ENCODE results near the gene DCTN4. TPM values are rescaled to one million over a fixed set of nuclear protein-coding genes. Genes with fewer than 3 reads are reported as not detected.

The DCTN4 gene
- total RNA-seq, 2 experiments from 2014 or later, result 38.7 to 45.6 TPM

DNA sequence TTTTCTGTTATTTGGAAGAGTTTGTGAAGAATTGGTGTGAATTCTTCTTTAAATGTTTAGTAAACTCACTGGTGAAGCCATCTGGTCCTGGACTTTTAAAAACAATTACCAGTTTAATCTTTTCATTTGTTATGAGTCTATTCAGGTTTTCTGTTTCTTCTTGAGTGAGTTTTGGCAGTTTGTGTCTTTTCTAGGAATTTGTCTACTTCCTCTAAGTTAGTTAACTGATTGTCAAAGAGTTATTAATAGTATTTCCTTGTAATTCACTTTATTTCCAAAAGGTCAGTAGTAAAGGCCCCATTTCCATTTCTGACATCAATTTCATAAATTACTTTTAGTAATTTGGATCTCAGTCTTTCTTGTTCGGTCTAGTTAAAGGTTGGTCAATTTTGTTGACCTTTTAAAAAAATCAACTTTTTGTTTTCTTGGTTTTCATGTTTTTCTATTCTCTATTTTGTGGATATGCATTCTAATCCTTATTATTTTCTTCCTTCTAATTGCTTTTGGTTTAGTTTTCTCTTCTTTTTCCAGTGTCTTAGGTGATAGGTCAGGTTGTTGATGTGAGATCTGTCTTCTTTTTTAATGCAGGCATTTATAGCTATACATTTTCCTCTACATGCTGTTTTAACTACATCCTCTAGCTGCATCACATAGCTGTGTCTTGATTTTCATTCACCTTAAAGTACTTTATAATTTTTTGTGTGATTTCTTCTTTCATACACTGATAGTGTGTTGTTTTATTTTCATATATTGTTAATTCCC lies 12.4 kb upstream of the DCTN4 start:
- no peak for DNase-seq
- Mint-ChIP-seq H3K4me3 (no peak overlapping the region), H3K27ac (no peak overlapping the region), H3K4me1 (peaks cover 21% of the 10 kb centered on the region), H3K36me3 (ENCODE audit: low read depth) (peaks cover 16% of the 10 kb centered on the region), H3K9me3 (peaks cover 8% of the 10 kb centered on the region), H3K27me3 (peaks cover 2% of the 10 kb centered on the region)
- ChIA-PET POLR2A (no interaction called here), CTCF (interaction anchor here (1.0 kb wide), 2 partner anchors 8 to 10 kb away, joined by 3 to 5 read pairs; partner anchors contain the start of gene SMIM3)

GRCh38 chr5:150766251-150766650 lies 7.4 kb upstream of the DCTN4 start:
- peaks cover 21% of the 10 kb centered on the region for H3K4me1 Mint-ChIP-seq
- no peak overlapping the region for H3K27ac Mint-ChIP-seq
- H3K4me3 Mint-ChIP-seq, result no peak overlapping the region
- no peak for DNase-seq
- no peaks in the 10 kb centered on the region for H3K27me3 Mint-ChIP-seq
- ChIA-PET CTCF (interaction anchor here (1.6 to 3.0 kb wide), 2 partner anchors 11 to 13 kb away, joined by 3 to 13 read pairs; partner anchors contain the start of gene SMIM3), POLR2A (no interaction called here)
- peaks cover 8% of the 10 kb centered on the region for H3K9me3 Mint-ChIP-seq
- peaks cover 9% of the 10 kb centered on the region for H3K36me3 Mint-ChIP-seq (ENCODE audit: low read depth)

DNA sequence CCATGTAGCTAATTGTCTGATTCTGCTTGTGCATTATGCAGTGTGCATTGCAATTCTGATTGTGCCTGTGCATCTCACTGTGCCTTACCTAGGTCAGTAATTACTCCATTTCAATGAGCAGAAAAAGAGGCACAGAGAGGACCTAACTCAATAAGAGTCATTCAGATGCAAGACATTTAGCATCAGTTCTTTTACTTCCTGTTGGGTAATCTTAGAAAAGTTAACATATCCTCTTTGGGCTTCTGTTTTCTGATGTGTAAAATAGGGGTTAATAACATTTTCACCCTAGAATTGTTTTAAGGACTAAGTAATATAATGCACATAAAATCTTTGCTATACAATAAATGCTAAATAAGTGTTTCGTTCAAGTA lies 7.0 kb upstream of the DCTN4 start:
- CTCF ChIA-PET, result interaction anchor here (1.6 to 3.0 kb wide), 2 partner anchors 11 to 13 kb away, joined by 3 to 13 read pairs; partner anchors contain the start of gene SMIM3
- H3K27ac Mint-ChIP-seq, result no peak overlapping the region
- no peak overlapping the region for H3K4me3 Mint-ChIP-seq
- no peaks in the 10 kb centered on the region for H3K27me3 Mint-ChIP-seq
- H3K4me1 Mint-ChIP-seq, result peaks cover 16% of the 10 kb centered on the region
- peaks cover 6% of the 10 kb centered on the region for H3K9me3 Mint-ChIP-seq
- DNase-seq, result no peak
- peaks cover 6% of the 10 kb centered on the region for H3K36me3 Mint-ChIP-seq (ENCODE audit: low read depth)
- POLR2A ChIA-PET, result no interaction called here

DNA sequence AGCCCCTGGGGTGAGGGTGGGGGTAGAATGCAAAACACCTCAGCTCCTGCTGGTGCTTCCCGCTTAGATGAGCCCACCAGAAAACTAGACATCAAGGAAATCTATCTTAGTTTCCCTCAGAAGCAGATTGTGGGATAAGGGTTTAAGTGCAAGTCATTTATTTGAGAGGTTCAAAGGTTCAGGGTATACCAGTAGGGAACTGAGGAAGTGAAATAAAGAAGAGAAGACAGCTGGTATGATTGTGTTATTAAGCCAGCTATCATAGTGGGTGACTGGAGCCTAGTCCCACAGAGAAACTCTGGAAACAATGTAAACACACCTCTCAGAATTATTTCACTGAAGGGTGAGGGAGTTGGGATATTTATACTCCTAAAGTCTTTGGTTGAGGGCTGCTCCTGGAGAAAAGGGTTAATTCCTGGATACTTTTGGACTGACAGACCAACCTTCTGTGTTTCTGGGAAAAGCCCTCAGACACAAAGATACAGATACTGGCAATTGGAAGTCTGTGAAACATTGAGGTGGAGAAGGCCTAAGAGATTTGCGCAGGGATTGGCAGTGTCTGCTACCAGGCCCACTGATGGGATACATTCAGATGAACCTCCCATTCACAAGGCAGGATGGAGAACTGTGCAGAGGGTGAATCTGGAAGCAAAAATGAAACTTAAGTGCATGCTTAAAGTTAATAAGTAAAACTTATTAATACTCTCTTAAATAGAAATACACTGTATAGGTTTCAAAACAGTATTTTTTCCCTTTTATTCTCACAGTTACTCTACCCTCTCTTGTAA lies 6.4 kb upstream of the DCTN4 start:
- CTCF ChIA-PET, result interaction anchor here (0.6 to 3.0 kb wide), 4 partner anchors 12 to 487 kb away, joined by 3 to 13 read pairs (median 4); partner anchors contain the start of genes RBM22 and SMIM3
- no peaks in the 10 kb centered on the region for H3K27me3 Mint-ChIP-seq
- H3K4me1 Mint-ChIP-seq, result peaks cover 11% of the 10 kb centered on the region
- H3K36me3 Mint-ChIP-seq (ENCODE audit: low read depth), result peaks cover 3% of the 10 kb centered on the region
- POLR2A ChIA-PET, result no interaction called here
- no peak for DNase-seq
- no peak overlapping the region for H3K4me3 Mint-ChIP-seq
- H3K27ac Mint-ChIP-seq, result no peak overlapping the region
- peaks cover 6% of the 10 kb centered on the region for H3K9me3 Mint-ChIP-seq

DNA sequence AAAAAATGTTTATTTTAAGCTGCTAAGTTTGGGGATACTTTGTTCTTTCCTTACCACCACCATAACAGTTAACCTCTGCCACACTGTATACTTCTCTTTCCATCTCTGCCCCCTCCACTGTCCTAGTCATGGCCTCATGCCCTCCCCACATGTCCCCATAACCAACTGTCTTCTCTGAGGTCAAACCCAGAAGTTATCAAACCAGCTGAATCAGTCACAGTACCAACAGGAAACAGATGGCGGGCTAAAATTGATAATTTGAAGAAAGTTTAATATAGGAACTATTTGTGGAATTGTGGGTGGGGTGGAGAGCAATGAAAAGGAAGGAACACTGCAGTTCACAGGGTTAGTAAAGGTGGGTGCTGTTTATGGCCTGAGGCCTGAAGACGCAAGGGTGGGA lies 5.7 kb upstream of the DCTN4 start:
- ChIA-PET CTCF (interaction anchor here (0.6 to 3.0 kb wide), 5 partner anchors 14 to 488 kb away, joined by 3 to 13 read pairs (median 4); partner anchors contain the start of genes RBM22 and SMIM3), POLR2A (no interaction called here)
- H3K27ac Mint-ChIP-seq, result no peak overlapping the region
- peaks cover 11% of the 10 kb centered on the region for H3K4me1 Mint-ChIP-seq
- no peak for DNase-seq
- H3K9me3 Mint-ChIP-seq, result peaks cover 8% of the 10 kb centered on the region
- H3K27me3 Mint-ChIP-seq, result no peaks in the 10 kb centered on the region
- no peaks in the 10 kb centered on the region for H3K36me3 Mint-ChIP-seq (ENCODE audit: low read depth)
- H3K4me3 Mint-ChIP-seq, result no peak overlapping the region

DNA sequence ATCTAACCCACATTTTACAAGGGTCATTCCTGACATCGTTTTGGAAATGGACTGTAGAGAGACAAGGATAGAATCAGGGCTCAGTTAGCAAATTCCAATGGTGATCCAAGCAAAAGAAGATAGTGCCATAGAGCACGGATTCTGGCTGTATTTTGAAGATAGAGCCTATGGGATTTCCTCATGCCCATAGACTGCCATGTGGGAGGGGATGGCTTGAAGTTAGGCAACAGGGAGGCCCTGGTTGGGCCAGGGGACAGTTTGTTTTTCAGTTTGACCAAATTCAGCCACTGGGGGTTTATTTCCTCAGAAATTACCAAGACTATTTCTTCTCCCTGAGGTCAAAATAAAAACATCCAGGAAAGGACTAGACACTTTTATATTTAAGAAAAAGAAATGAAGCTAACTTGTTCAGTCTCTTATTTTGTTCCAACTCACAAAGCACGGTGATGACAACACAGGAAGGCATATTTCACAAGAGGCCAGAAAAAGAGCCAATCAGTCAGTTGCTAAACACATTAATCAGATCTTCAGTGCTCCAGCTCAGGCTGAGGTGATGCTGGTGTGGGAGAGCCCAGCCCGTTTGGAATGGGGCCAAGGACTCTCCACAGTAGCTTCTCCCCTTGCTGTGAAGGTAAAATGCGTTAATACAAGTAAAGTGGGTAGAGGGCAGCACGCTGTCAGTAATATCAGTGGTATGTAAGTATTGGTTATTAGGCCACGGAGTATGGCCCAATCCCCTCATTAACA lies 4.4 kb upstream of the DCTN4 start:
- Mint-ChIP-seq H3K27me3 (no peaks in the 10 kb centered on the region), H3K4me3 (no peak overlapping the region), H3K27ac (no peak overlapping the region), H3K9me3 (peaks cover 12% of the 10 kb centered on the region), H3K36me3 (ENCODE audit: low read depth) (no peaks in the 10 kb centered on the region), H3K4me1 (peaks cover 11% of the 10 kb centered on the region)
- ChIA-PET POLR2A (no interaction called here), CTCF (interaction anchor here (0.9 to 1.7 kb wide), 4 partner anchors 16 to 62 kb away, joined by 3 to 5 read pairs (median 4); partner anchors contain the start of genes RBM22 and SMIM3)
- no peak for DNase-seq

GRCh38 chr5:150762211-150762610 lies 3.4 kb upstream of the DCTN4 start:
- no peak overlapping the region for H3K4me3 Mint-ChIP-seq
- no peak overlapping the region for H3K27ac Mint-ChIP-seq
- peaks cover 13% of the 10 kb centered on the region for H3K4me1 Mint-ChIP-seq
- ChIA-PET POLR2A (no interaction called here), CTCF (interaction anchor here (1.1 kb wide), 1 partner anchor 59 kb away, joined by 3 read pairs; no protein-coding TSS in a partner anchor)
- no peaks in the 10 kb centered on the region for H3K27me3 Mint-ChIP-seq
- H3K36me3 Mint-ChIP-seq (ENCODE audit: low read depth), result peaks cover 2% of the 10 kb centered on the region
- peaks cover 12% of the 10 kb centered on the region for H3K9me3 Mint-ChIP-seq
- no peak for DNase-seq

DNA sequence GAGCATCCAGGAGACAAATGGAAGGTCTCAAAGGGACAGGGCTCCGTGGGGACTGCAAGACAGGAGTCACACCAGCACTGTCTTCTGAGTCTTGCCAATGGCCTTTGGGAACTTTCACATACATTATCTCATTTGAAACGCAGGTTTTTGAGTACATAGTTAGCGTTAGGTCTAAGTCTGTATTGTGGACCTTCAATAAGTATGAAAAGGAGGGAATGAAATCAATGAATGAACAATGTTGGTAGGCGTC lies 442 bp upstream of the DCTN4 start:
- ChIA-PET CTCF (interaction anchor here (0.6 to 1.3 kb wide), 2 partner anchors 9 to 309 kb away, joined by 3 read pairs; no protein-coding TSS in a partner anchor), POLR2A (interaction anchor here (0.9 kb wide), 1 partner anchor 59 kb away, joined by 3 read pairs; the partner anchor contains the start of gene RBM22)
- H3K4me3 Mint-ChIP-seq, result no peak overlapping the region
- H3K9me3 Mint-ChIP-seq, result peaks cover 6% of the 10 kb centered on the region
- no peak overlapping the region for H3K27ac Mint-ChIP-seq
- no peaks in the 10 kb centered on the region for H3K27me3 Mint-ChIP-seq
- no peak for DNase-seq
- H3K36me3 Mint-ChIP-seq (ENCODE audit: low read depth), result peaks cover 24% of the 10 kb centered on the region
- peaks cover 21% of the 10 kb centered on the region for H3K4me1 Mint-ChIP-seq

DNA sequence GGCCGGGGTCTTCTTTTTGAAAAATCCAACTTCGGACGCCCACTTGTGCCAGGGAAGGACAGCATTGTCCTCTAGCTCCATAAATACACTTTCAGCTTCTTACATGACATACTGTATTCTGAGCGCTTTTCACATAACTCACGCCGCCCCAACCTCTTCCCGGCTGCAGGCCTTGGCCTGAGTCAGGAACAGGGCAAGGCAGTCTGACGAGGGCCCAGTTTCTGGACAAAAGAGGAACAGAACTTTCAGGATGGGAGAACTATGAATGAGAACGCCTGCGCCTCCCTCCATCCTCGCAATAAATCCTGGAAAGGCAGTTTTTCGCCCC lies 650 bp downstream of the DCTN4 start:
- CTCF ChIA-PET, result interaction anchor here (0.9 to 1.6 kb wide), 5 partner anchors 21 to 371 kb away, joined by 3 to 4 read pairs (median 3); partner anchors contain the start of gene SMIM3

DNA sequence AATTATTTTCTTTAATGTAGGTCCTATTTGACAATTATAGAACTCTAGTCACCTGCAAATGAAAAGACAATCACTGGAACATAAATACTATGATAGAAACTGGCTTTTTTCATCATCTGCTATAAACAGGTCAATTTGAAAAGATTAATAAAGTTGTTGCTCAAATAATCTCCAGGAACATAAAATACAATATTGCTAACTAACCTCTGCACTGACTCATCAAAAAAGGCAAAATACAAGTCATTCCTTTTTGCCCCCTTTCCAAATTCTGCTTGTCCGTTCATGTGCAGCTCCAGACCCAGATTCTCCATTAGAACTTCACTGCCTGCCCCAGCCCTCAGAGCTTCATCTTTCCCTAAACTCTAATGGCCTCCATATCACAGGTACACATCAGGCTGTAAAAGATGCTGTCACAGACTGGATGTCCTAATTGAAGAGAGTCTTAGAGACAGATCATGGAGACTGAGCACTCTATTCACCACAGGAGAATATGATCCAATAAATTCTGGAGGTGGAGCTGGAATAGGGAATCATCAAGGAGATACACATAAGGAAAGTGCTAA lies 1.6 kb downstream of the DCTN4 start:
- peak overlapping the region; percentile 31 for H3K4me3 Mint-ChIP-seq
- DNase-seq, result no peak
- ChIA-PET POLR2A (no interaction called here), CTCF (interaction anchor here (0.7 to 1.6 kb wide), 5 partner anchors 22 to 372 kb away, joined by 3 to 4 read pairs (median 3); partner anchors contain the start of gene SMIM3)
- no peaks in the 10 kb centered on the region for H3K27me3 Mint-ChIP-seq
- peaks cover 6% of the 10 kb centered on the region for H3K9me3 Mint-ChIP-seq
- H3K27ac Mint-ChIP-seq, result peak overlapping the region; percentile 39
- peaks cover 40% of the 10 kb centered on the region for H3K36me3 Mint-ChIP-seq (ENCODE audit: low read depth)
- peaks cover 28% of the 10 kb centered on the region for H3K4me1 Mint-ChIP-seq

More for the DNA sequence above, 650 bp downstream of the DCTN4 start:
- Mint-ChIP-seq H3K27ac (no peak overlapping the region), H3K4me1 (peaks cover 28% of the 10 kb centered on the region), H3K27me3 (no peaks in the 10 kb centered on the region), H3K36me3 (ENCODE audit: low read depth) (peaks cover 34% of the 10 kb centered on the region), H3K9me3 (peaks cover 6% of the 10 kb centered on the region), H3K4me3 (no peak overlapping the region)
- POLR2A ChIA-PET, result interaction anchor here (1.1 kb wide), 1 partner anchor 26 kb away, joined by 3 read pairs; no protein-coding TSS in a partner anchor
- no peak for DNase-seq

GRCh38 chr5:150753863-150754262 lies 5.0 kb downstream of the DCTN4 start:
- DNase-seq, result no peak
- CTCF ChIA-PET, result interaction anchor here (1.3 to 2.3 kb wide), 4 partner anchors 13 to 53 kb away, joined by 3 to 5 read pairs (median 4); partner anchors contain the start of gene RBM22
- no peaks in the 10 kb centered on the region for H3K9me3 Mint-ChIP-seq
- POLR2A ChIA-PET, result no interaction called here
- peaks cover 41% of the 10 kb centered on the region for H3K4me1 Mint-ChIP-seq
- peaks cover 60% of the 10 kb centered on the region for H3K36me3 Mint-ChIP-seq (ENCODE audit: low read depth)
- no peak overlapping the region for H3K27ac Mint-ChIP-seq
- H3K4me3 Mint-ChIP-seq, result no peak overlapping the region
- no peaks in the 10 kb centered on the region for H3K27me3 Mint-ChIP-seq

- Mint-ChIP-seq H3K27ac (no peak overlapping the region), H3K27me3 (no peaks in the 10 kb centered on the region), H3K4me3 (no peak overlapping the region), H3K36me3 (ENCODE audit: low read depth) (peaks cover 61% of the 10 kb centered on the region), H3K4me1 (peaks cover 41% of the 10 kb centered on the region), H3K9me3 (no peaks in the 10 kb centered on the region)
- POLR2A ChIA-PET, result no interaction called here
- DNase-seq, result no peak
- CTCF ChIA-PET, result interaction anchor here (1.3 to 1.7 kb wide), 2 partner anchors 28 to 53 kb away, joined by 3 to 4 read pairs; partner anchors contain the start of gene RBM22
Observed at GRCh38 chr5:150753463-150753862, 5.4 kb downstream of the DCTN4 start.
